ENCODE results near the gene DCLRE1C. TPM values are rescaled to one million over a fixed set of nuclear protein-coding genes. Genes with fewer than 3 reads are reported as not detected.

The DCLRE1C gene
- total RNA-seq, 4 donors from 2014 or later, result 10.5 to 22.6 (median 16.6) TPM

DNA sequence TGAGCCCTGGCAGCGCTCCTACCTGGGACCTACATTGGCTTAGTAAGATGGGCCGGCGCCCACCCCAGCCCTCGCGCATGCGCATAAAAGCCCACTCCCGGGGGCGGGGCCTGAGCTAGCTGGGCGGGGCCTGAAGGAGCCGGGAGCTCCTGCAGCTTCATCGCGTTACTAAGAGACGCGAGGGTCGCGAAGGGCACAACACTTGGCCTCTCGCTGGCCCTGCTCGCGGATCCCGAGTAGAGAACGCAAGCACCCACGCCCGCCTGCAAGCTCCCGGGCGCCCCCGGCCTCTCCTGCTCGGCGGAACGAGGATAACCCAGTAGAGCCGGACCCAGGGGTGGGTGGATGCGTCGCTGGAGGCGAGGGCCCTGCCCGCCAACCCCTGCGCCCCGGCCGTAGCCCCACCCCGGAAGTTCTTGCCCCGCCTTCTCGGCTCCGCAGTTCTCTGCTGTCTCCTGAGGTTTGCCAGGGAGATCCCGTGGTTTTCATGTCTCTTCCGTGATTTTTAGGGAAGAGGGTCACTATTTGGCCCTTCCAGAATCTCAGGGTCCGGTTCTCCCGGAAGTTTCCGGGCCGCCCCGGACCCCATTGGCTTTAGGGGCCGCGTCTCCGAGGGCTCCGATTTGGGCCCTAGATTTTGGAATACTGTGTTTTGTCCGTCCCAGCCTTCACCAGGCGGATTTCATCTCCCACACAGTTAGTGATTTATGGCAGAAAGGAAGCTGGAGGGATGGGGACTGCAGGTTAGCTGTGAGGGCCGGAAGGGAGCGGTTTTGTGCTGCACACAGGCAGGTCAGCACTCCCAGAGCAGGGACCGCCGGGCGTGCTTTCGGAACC is 5.5 kb upstream of the DCLRE1C start, which contains the start of gene MEIG1:
MEIG1 (plus strand) TSS at position 168 of the 837 bp plus-strand sequence. CDS start 7,081 bp downstream, outside the sequence.
- Histone ChIP-seq H3K36me3 (no peaks in the 10 kb centered on the region), H3K9me3 (no peaks in the 10 kb centered on the region), H3K4me3 (peak within 1 kb of the TSS; percentile 62 to 97), H3K27ac (peak within 1 kb of the TSS; percentile 93 to 99), H3K4me1 (no peaks in the 10 kb centered on the region), H3K27me3 (no peaks in the 10 kb centered on the region)
- intact Hi-C loops (cut with DNase I; ENCODE audit: low total_unique reads), result loop anchor here (10.0 kb wide), 1 partner anchor 145 kb away; no protein-coding TSS in a partner anchor
- DNase-seq, result peak; percentile 95 to 96
- TF ChIP-seq, protein P1, sequence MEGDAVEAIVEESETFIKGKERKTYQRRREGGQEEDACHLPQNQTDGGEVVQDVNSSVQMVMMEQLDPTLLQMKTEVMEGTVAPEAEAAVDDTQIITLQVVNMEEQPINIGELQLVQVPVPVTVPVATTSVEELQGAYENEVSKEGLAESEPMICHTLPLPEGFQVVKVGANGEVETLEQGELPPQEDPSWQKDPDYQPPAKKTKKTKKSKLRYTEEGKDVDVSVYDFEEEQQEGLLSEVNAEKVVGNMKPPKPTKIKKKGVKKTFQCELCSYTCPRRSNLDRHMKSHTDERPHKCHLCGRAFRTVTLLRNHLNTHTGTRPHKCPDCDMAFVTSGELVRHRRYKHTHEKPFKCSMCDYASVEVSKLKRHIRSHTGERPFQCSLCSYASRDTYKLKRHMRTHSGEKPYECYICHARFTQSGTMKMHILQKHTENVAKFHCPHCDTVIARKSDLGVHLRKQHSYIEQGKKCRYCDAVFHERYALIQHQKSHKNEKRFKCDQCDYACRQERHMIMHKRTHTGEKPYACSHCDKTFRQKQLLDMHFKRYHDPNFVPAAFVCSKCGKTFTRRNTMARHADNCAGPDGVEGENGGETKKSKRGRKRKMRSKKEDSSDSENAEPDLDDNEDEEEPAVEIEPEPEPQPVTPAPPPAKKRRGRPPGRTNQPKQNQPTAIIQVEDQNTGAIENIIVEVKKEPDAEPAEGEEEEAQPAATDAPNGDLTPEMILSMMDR (IDR thresholded peaks at IDR 0.05), result no peak
- TF ChIP-seq POLR2A (IDR thresholded peaks at IDR 0.05), result peak; percentile 4 to 34

DNA sequence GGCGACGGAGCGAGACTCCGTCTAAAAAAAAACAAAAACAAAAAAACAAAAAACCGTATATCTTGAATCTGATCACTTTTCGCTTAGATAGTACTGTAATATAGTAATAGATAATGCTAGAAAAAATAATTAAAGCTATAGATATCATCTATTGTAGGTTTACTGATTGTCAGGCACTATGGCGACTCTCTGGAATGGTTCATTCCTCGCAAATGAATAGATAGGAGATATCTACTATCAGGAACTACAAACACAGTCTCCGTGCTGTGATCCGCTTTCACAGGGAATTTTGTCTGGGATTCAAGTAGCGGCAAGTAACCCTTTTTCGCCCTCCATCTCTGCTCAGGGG is 5.0 kb upstream of the DCLRE1C start:
- peak overlapping the region; percentile 62 to 97 for H3K4me3 ChIP-seq
- intact Hi-C loops (cut with DNase I; ENCODE audit: low total_unique reads), result loop anchor here (10.0 kb wide), 1 partner anchor 146 kb away; no protein-coding TSS in a partner anchor
- TF ChIP-seq, protein P1 (IDR thresholded peaks at IDR 0.05), result no peak
- no peak for TF ChIP-seq POLR2A (IDR thresholded peaks at IDR 0.05)

DNA sequence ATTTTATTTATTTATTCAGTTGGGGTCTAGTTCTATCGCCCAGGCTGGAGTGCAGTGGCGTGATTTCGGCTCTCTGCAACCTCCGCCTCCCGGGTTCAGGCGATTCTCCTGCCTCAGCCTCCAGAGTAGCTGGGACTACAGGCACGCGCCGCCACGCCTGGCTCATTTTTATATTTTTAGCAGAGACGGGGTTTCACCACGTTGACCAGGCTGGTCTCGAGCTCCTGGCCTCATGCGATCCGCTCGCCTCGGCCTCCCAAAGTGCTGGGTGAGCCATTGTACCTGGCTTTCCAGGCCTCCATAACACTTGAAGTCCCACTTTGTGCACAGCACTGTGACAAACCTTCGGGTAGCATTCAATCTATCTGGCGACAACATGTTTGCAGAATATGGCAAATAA is 1.0 kb upstream of the DCLRE1C start:
- Histone ChIP-seq H3K36me3 (no peaks in the 10 kb centered on the region), H3K27ac (peak overlapping the region in 1 of 2 donors; percentile 92), H3K4me3 (no peak overlapping the region), H3K27me3 (no peaks in the 10 kb centered on the region), H3K9me3 (no peaks in the 10 kb centered on the region), H3K4me1 (peaks cover 8 to 9% of the 10 kb centered on the region in 2 donors)
- TF ChIP-seq, protein P1 (IDR thresholded peaks at IDR 0.05), result no peak
- TF ChIP-seq POLR2A (IDR thresholded peaks at IDR 0.05), result no peak
- intact Hi-C loops (cut with DNase I; ENCODE audit: low total_unique reads), result loop anchor here (10.0 kb wide), 1 partner anchor 150 kb away; no protein-coding TSS in a partner anchor
- DNase-seq, result no peak

More for the DNA sequence above, 5.0 kb upstream of the DCLRE1C start:
- no peak for DNase-seq
- Histone ChIP-seq H3K27me3 (no peaks in the 10 kb centered on the region), H3K4me1 (no peaks in the 10 kb centered on the region), H3K27ac (peak overlapping the region; percentile 93 to 99), H3K36me3 (no peaks in the 10 kb centered on the region), H3K9me3 (no peaks in the 10 kb centered on the region)

DNA sequence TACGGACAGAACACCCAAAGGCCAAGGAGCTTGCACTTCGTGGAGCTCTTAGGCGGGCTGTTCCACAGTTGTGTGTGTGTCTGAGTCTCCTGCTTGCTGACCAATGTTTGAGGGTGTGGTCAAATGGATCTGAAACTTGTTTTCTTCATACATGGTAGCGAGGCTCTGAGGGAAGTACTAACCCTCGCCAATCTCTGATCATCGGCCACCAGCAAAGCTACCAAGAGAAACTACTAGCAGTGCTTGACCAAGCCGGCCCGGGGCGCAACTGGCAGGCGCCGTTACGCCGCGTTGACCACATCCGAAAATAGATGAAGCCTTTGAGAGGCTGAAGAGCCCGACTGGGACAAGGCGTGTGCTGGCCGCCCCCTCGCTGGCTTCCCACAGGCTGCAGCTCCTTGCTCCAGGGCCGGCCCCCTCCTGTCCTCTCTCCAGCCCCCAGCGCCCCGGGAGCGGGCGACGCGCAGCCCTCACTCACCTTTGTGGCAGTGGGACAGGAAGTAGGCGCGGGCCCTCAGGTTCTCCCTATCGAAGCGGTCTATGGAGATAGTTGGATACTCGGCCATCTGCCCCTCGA is 384 bp downstream of the DCLRE1C start:
- intact Hi-C loops (cut with DNase I; ENCODE audit: low total_unique reads), result loop anchor here (10.0 kb wide), 1 partner anchor 151 kb away; no protein-coding TSS in a partner anchor
- Histone ChIP-seq H3K4me1 (peaks cover 8 to 9% of the 10 kb centered on the region in 2 donors), H3K9me3 (no peaks in the 10 kb centered on the region), H3K4me3 (peak overlapping the region; percentile 80 to 95), H3K27me3 (no peaks in the 10 kb centered on the region), H3K27ac (peak overlapping the region; percentile 73 to 92), H3K36me3 (no peaks in the 10 kb centered on the region)
- no peak for TF ChIP-seq POLR2A (IDR thresholded peaks at IDR 0.05)
- TF ChIP-seq, protein P1 (IDR thresholded peaks at IDR 0.05), result peak in 2 of 4 experiments; percentile 9 to 20
- DNase-seq, result no peak
